HepG2 (cell line): ENCODE measurements around the gene CCDC61. TPM values are rescaled to one million over a fixed set of nuclear protein-coding genes. Genes with fewer than 3 reads are reported as not detected.
A peak's percentile ranks its signal among the peaks of the same experiment; 100 is the strongest.

Experiments used
- ATF4 ChIP-seq, 2 experiments: fragments of 450-650 bp in 1 of 2; sonication (generic) in 1 of 2; formaldehyde crosslinking; IDR thresholded peaks; 2 replicates each; pipeline versions ENCODE4 v1.5.0 to v1.8.0; 2020 to 2022; ENCODE audit warnings: mild to moderate bottlenecking in 1 of 2, missing genetic modification reagents in 1 of 2
- ELF1 ChIP-seq: sonication (generic); formaldehyde crosslinking; IDR thresholded peaks from 2 replicates; pipeline ENCODE4 v1.4.0; 2020; ENCODE audit warnings: missing genetic modification reagents
- FUBP1 ChIP-seq: sonication (generic); formaldehyde crosslinking; IDR thresholded peaks from 2 replicates; pipeline ENCODE4 v1.5.1; 2020; ENCODE audit warnings: missing genetic modification reagents, mild to moderate bottlenecking, borderline replicate concordance
- GTF2F1 ChIP-seq: fragments of 150-350 bp; IDR thresholded peaks from 2 replicates; pipeline ENCODE4 v1.6.1; 2014; ENCODE audit warnings: low read length
- HDAC1 ChIP-seq: sonication (generic); formaldehyde crosslinking; IDR thresholded peaks from 2 replicates; pipeline ENCODE4 v1.5.1; 2020; ENCODE audit warnings: mild to moderate bottlenecking, missing genetic modification reagents
- IRF9 ChIP-seq: sonication (generic); formaldehyde crosslinking; IDR thresholded peaks from 2 replicates; pipeline ENCODE4 v1.8.0; 2022; ENCODE audit warnings: missing genetic modification reagents, mild to moderate bottlenecking, borderline replicate concordance
- KAT8 ChIP-seq: IDR thresholded peaks from 2 replicates; pipeline ENCODE4 v1.6.1; 2016; ENCODE audit warnings: missing genetic modification reagents, missing compliant biosample characterization
- NFKB2 ChIP-seq: sonication (generic); formaldehyde crosslinking; IDR thresholded peaks from 2 replicates; pipeline ENCODE4 v1.4.0; 2020; ENCODE audit warnings: missing genetic modification reagents, borderline replicate concordance
- PAXIP1 ChIP-seq: sonication (generic); formaldehyde crosslinking; conservative IDR thresholded peaks from 2 replicates; pipeline ENCODE4 v1.4.0; 2020; ENCODE audit warnings: mild to moderate bottlenecking, missing genetic modification reagents, moderate library complexity
- POLR2AphosphoS5 ChIP-seq: IDR thresholded peaks from 2 replicates; pipeline ENCODE4 v1.6.1; 2012; ENCODE audit warnings: low read depth, low read length
- TEF ChIP-seq: sonication (generic); formaldehyde crosslinking; IDR thresholded peaks from 2 replicates; pipeline ENCODE4 v1.5.0; 2020; ENCODE audit warnings: missing genetic modification reagents
- WIZ ChIP-seq: sonication (generic); formaldehyde crosslinking; IDR thresholded peaks from 2 replicates; pipeline ENCODE4 v1.5.1; 2020; ENCODE audit warnings: mild to moderate bottlenecking, missing genetic modification reagents
- ZKSCAN1 ChIP-seq: fragments of 150-350 bp; IDR thresholded peaks from 2 replicates; pipeline ENCODE4 v1.6.1; 2014; ENCODE audit warnings: low read length
- ZNF558 ChIP-seq: sonication (generic); formaldehyde crosslinking; IDR thresholded peaks from 2 replicates; pipeline ENCODE4 v1.9.0; 2022; ENCODE audit warnings: mild to moderate bottlenecking, missing genetic modification reagents, borderline replicate concordance
- ZNF615 ChIP-seq: sonication (generic); formaldehyde crosslinking; IDR thresholded peaks from 2 replicates; pipeline ENCODE4 v1.5.0; 2020; ENCODE audit warnings: mild to moderate bottlenecking, missing genetic modification reagents, borderline replicate concordance
- ZNF660 ChIP-seq: sonication (generic); formaldehyde crosslinking; IDR thresholded peaks from 2 replicates; pipeline ENCODE4 v1.5.1; 2020; ENCODE audit warnings: mild to moderate bottlenecking, low read depth, missing genetic modification reagents, borderline replicate concordance
- ZNF674 ChIP-seq: sonication (generic); formaldehyde crosslinking; IDR thresholded peaks from 2 replicates; pipeline ENCODE4 v1.5.0; 2020; ENCODE audit warnings: low read depth, mild to moderate bottlenecking, missing genetic modification reagents
- ZNF7 ChIP-seq: IDR thresholded peaks from 2 replicates; pipeline ENCODE4 v1.6.1; 2016; ENCODE audit warnings: missing biosample characterization, missing genetic modification reagents
- ZNF740 ChIP-seq: sonication (generic); formaldehyde crosslinking; IDR thresholded peaks from 2 replicates; pipeline ENCODE4 v1.4.0; 2020; ENCODE audit warnings: missing genetic modification reagents
- ZNF75D ChIP-seq: sonication (generic); formaldehyde crosslinking; IDR thresholded peaks from 2 replicates; pipeline ENCODE4 v1.8.1; 2023; ENCODE audit warnings: missing genetic modification reagents, mild to moderate bottlenecking, borderline replicate concordance
- ZNF788 ChIP-seq: sonication (generic); formaldehyde crosslinking; IDR thresholded peaks from 2 replicates; pipeline ENCODE4 v1.5.0; 2020; ENCODE audit warnings: mild to moderate bottlenecking, missing genetic modification reagents, borderline replicate concordance
- polyA plus RNA-seq, 8 experiments: library from polyadenylated mRNA; depleted of rRNA in 3 of 8; stranded (reverse) in 7 of 8; unstranded in 1 of 8; fragments of >200 nt; fragmentation: Illumina TruSeq in 4 of 8; extraction: Trizol in 4 of 8; gene quantifications; 2 replicates each; pipeline versions ENCODE4 v1.2.1 to v1.2.3, GENCODE V29; 2011 to 2016; ENCODE audit warnings: low read depth in 4 of 8, missing spikeins in 1 of 8, mixed read lengths in 1 of 8; ENCODE audit not compliant: insufficient read depth in 1 of 8
- total RNA-seq, 5 experiments: library from RNA; depleted of rRNA; stranded (reverse); fragments of >200 nt; fragmentation: Illumina TruSeq; extraction: Trizol; gene quantifications; 2 replicates each; pipeline ENCODE4 v1.2.3, GENCODE V29; 2016; ENCODE audit warnings: low read depth in 1 of 5

CCDC61 gene
- total and polyA plus RNA-seq, 2 of the 13 experiments (the other 11 are each of a cell fraction or from before 2014, with no cell fraction given): 4.2 to 4.9 TPM

- no peak for TF ChIP-seq FUBP1 (CRISPR knock-in tag)
- no peak for TF ChIP-seq WIZ (CRISPR knock-in tag)
- peak; percentile 24; the same call in 1 of the 2 replicates for TF ChIP-seq PAXIP1 (CRISPR knock-in tag)
- TF ChIP-seq TEF: no peak
- TF ChIP-seq IRF9: no peak
- TF ChIP-seq ZNF558 (CRISPR knock-in tag): no peak
- TF ChIP-seq ZNF788: no peak; the same call in 1 of the 2 replicates
- TF ChIP-seq NFKB2 (CRISPR knock-in tag): 0 out of 2 replicates have a peak, but pooled peaks have one; percentile 38
- no peak for TF ChIP-seq ATF4 (CRISPR knock-in tag; IDR thresholded peaks at IDR 0.05)
- TF ChIP-seq HDAC1: peak; percentile 74
- no peak for TF ChIP-seq ZNF7 (CRISPR knock-in tag)
- no peak for TF ChIP-seq GTF2F1
- no peak for TF ChIP-seq ZKSCAN1
- no peak for TF ChIP-seq ZNF615 (CRISPR knock-in tag)
- no peak; the same call in 1 of the 2 replicates for TF ChIP-seq ZNF740
- peak; percentile 93 for TF ChIP-seq POLR2AphosphoS5
- no peak for TF ChIP-seq ZNF674
- peak; percentile 98 for TF ChIP-seq ELF1 (CRISPR knock-in tag)
- no peak for TF ChIP-seq ZNF75D (CRISPR knock-in tag)
- TF ChIP-seq KAT8 (CRISPR knock-in tag): peak; percentile 90
- TF ChIP-seq ZNF660 (CRISPR knock-in tag): no peak
Observed at GRCh38 chr19:45994998-45995714, at the start of gene CCDC61 (continued).
